GM06990 (cell line): ENCODE results near the gene LYRM7.

ENCODE experiments used
- DNase-seq: peaks from one replicate; pipeline ENCODE4 v3.0.0-alpha.2; 2011; ENCODE audit not compliant: insufficient read length; ENCODE audit errors: extremely low read depth
- H3K27me3 ChIP-seq: replicated peaks from 2 replicates; pipeline ENCODE4 v1.6.0; 2011; ENCODE audit warnings: low read length; ENCODE audit not compliant: control insufficient read depth, insufficient read depth
- H3K36me3 ChIP-seq: 2 replicates; pipeline ENCODE4 v1.5.1; 2011; ENCODE audit warnings: low read length; ENCODE audit not compliant: control insufficient read depth, insufficient read depth
- H3K4me3 ChIP-seq: replicated peaks from 2 replicates; pipeline ENCODE4 v1.5.1; 2011; ENCODE audit warnings: low read depth, mild to moderate bottlenecking, control low read depth, low read length
- CTCF ChIP-seq: IDR thresholded peaks from 2 replicates; pipeline ENCODE4 v1.5.1; 2011; ENCODE audit warnings: low read length, control low read depth, mild to moderate bottlenecking, inconsistent platforms; ENCODE audit not compliant: insufficient read depth, poor library complexity, severe bottlenecking

The LYRM7 gene

GRCh38 chr5:131228646-131229045, 57.9 kb downstream of the LYRM7 start:
- Histone ChIP-seq H3K4me3 (no peak overlapping the region), H3K27me3 (no peaks in the 10 kb centered on the region), H3K36me3 (no peaks in the 10 kb centered on the region; the same call in 1 of the 2 replicates)
- no peak for TF ChIP-seq CTCF
- DNase-seq: no peak

GRCh38 chr5:131229623-131230022, 58.9 kb downstream of the LYRM7 start:
- no peak for TF ChIP-seq CTCF
- no peak for DNase-seq
- Histone ChIP-seq H3K36me3 (no peaks in the 10 kb centered on the region; the same call in 1 of the 2 replicates), H3K27me3 (no peaks in the 10 kb centered on the region), H3K4me3 (no peak overlapping the region)

- no peak for DNase-seq
- peak overlapping the region; percentile 19 for H3K4me3 ChIP-seq
- H3K36me3 ChIP-seq: no peaks in the 10 kb centered on the region; the same call in 1 of the 2 replicates
- no peaks in the 10 kb centered on the region for H3K27me3 ChIP-seq
- TF ChIP-seq CTCF: no peak
These were observed 59.7 kb downstream of the LYRM7 start for GRCh38 chr5:131230406-131230805.

GRCh38 chr5:131239686-131240085, 68.9 kb downstream of the LYRM7 start:
- Histone ChIP-seq H3K27me3 (no peaks in the 10 kb centered on the region), H3K4me3 (no peak overlapping the region), H3K36me3 (no peaks in the 10 kb centered on the region)
- TF ChIP-seq CTCF: no peak
- DNase-seq: no peak

GRCh38 chr5:131242728-131243255, 72.0 kb downstream of the LYRM7 start:
- H3K27me3 ChIP-seq: no peaks in the 10 kb centered on the region
- no peak for TF ChIP-seq CTCF
- no peak for DNase-seq
- no peak overlapping the region for H3K4me3 ChIP-seq
- no peaks in the 10 kb centered on the region for H3K36me3 ChIP-seq

GRCh38 chr5:131245312-131245711, 74.6 kb downstream of the LYRM7 start:
- Histone ChIP-seq H3K4me3 (no peak overlapping the region), H3K27me3 (no peaks in the 10 kb centered on the region), H3K36me3 (no peaks in the 10 kb centered on the region)
- TF ChIP-seq CTCF: no peak
- DNase-seq: no peak
